GM12872 (cell line): ENCODE results near the gene IKZF1.
A peak's percentile ranks its signal among the peaks of the same experiment; 100 is the strongest.

Experiments
- CTCF ChIP-seq: IDR thresholded peaks from 3 replicates; pipeline ENCODE4 v1.5.1; 2011; ENCODE audit warnings: low read depth, mild to moderate bottlenecking, low read length, moderate library complexity; ENCODE audit not compliant: insufficient read depth

Gene IKZF1

GRCh38 chr7:50296799-50297198 lies 7.7 kb upstream of the IKZF1 start:
- no peak for TF ChIP-seq CTCF

- TF ChIP-seq CTCF = no peak
These were observed 5.5 kb upstream of the IKZF1 start for GRCh38 chr7:50298811-50299562.

GRCh38 chr7:50300336-50300735 lies 4.2 kb upstream of the IKZF1 start:
- no peak for TF ChIP-seq CTCF

- peak; percentile 15; the same call in 1 of the 3 replicates for TF ChIP-seq CTCF
These were observed 1.8 kb upstream of the IKZF1 start for GRCh38 chr7:50302486-50303334.

GRCh38 chr7:50303335-50304128 lies 984 bp upstream of the IKZF1 start:
- TF ChIP-seq CTCF = no peak

GRCh38 chr7:50304911-50305582 lies 531 bp downstream of the IKZF1 start:
- TF ChIP-seq CTCF = 0 out of 3 replicates have a peak, but pooled peaks have one; percentile 3
